Gastrocnemius medialis (tissue), 4 donors: ENCODE measurements around the gene ATP23. TPM values are rescaled to one million over a fixed set of nuclear protein-coding genes. Genes with fewer than 3 reads are reported as not detected.

Experiments
- ATAC-seq, 2 donors: fragments of 150-250 bp; one replicate each; pipeline ENCODE4 v1.9.1; 2016
- DNase-seq, 2 donors: peaks; one replicate each; pipeline ENCODE4 v3.0.0-alpha.2; 2019
- H3K27ac ChIP-seq, 4 donors: fragments of 200-600 bp; sonication (generic); 1 replicate in 1 of 4; 2 replicates in 3 of 4; pipeline ENCODE4 v1.5.1; 2016 to 2018; ENCODE audit warnings: mild to moderate bottlenecking in 2 of 4, moderate library complexity in 1 of 4
- H3K27me3 ChIP-seq, 3 donors: fragments of 200-600 bp; sonication (generic) in 2 of 3; 1 replicate in 1 of 3; 2 replicates in 2 of 3; pipeline versions ENCODE4 v1.5.1 to v1.6.0; 2016 to 2019; ENCODE audit warnings: mild to moderate bottlenecking in 1 of 3, moderate library complexity in 1 of 3
- H3K36me3 ChIP-seq, 2 donors: fragments of 200-600 bp; sonication (generic) in 1 of 2; one replicate each; pipeline ENCODE4 v1.5.1; 2017 to 2018
- H3K4me1 ChIP-seq, 2 donors: fragments of 200-600 bp; sonication (generic) in 1 of 2; one replicate each; pipeline ENCODE4 v1.5.1; 2016 to 2017; ENCODE audit warnings: mild to moderate bottlenecking in 2 of 2
- H3K4me3 ChIP-seq, 4 donors: fragments of 200-600 bp; sonication (generic) in 3 of 4; 1 replicate in 1 of 4; 2 replicates in 3 of 4; pipeline ENCODE4 v1.5.1; 2016 to 2019; ENCODE audit warnings: mild to moderate bottlenecking in 2 of 4
- H3K9me3 ChIP-seq, 3 donors: fragments of 200-600 bp; sonication (generic) in 2 of 3; 1 replicate in 1 of 3; 2 replicates in 2 of 3; pipeline ENCODE4 v1.5.1; 2016 to 2019
- CTCF ChIP-seq, 5 experiments: fragments of 450-650 bp in 3 of 5; fragments of 200-600 bp in 2 of 5; sonication (generic) in 2 of 5; IDR thresholded peaks in 4 of 5; conservative IDR thresholded peaks in 1 of 5; 1 replicate in 4 of 5; 2 replicates in 1 of 5; pipeline ENCODE4 v1.5.1; 2016 to 2019; ENCODE audit warnings: antibody characterized with exemption in 5 of 5, mild to moderate bottlenecking in 3 of 5, moderate library complexity in 3 of 5
- POLR2A ChIP-seq, 2 donors: fragments of 450-650 bp; IDR thresholded peaks; one replicate each; pipeline ENCODE4 v1.6.1; 2017; ENCODE audit warnings: antibody characterized with exemption in 2 of 2, mild to moderate bottlenecking in 2 of 2, moderate library complexity in 2 of 2
- in situ Hi-C, 4 donors: fragments of 200-750 bp; cut with MboI; loops; one replicate each; pipeline versions ENCODE4 v1.15.0 to v1.8.0; 2017; ENCODE audit warnings: low sequenced_read_pairs in 4 of 4
- intact Hi-C: fragments of 100-400 bp; cut with DNase I; formaldehyde crosslinking; loops from one replicate; pipeline ENCODE4 v1.15.1; 2023; ENCODE audit warnings: low total_unique reads
- total RNA-seq, 4 donors: library from RNA; depleted of rRNA; stranded (reverse); fragments of >200 nt; gene quantifications; one replicate each; pipeline versions ENCODE4 v1.1.0 to v1.2.3, GENCODE V29; 2016

The ATP23 gene
- total RNA-seq, 4 donors from 2014 or later, result 7.1 to 26.4 (median 10.7) TPM

GRCh38 chr12:57918147-57918546 lies 23.2 kb upstream of the ATP23 start:
- TF ChIP-seq CTCF (IDR thresholded peaks at IDR 0.05 in 4 of 5, conservative IDR thresholded peaks at IDR 0.05 in 1 of 5) (no peak), POLR2A (IDR thresholded peaks at IDR 0.05) (no peak)
- no peaks in the 10 kb centered on the region for H3K9me3 ChIP-seq
- H3K27ac ChIP-seq, result no peak overlapping the region
- in situ Hi-C loops (loop anchor here in 1 of 4 donors (10.0 kb wide), 1 partner anchor 113 kb away; no protein-coding TSS in a partner anchor), intact Hi-C loops (no loop called here)
- H3K4me1 ChIP-seq, result no peaks in the 10 kb centered on the region
- ATAC-seq (no peak), DNase-seq (no peak)
- peaks cover 0 to 2% (median 0%) of the 10 kb centered on the region in 3 donors for H3K27me3 ChIP-seq
- no peaks in the 10 kb centered on the region for H3K36me3 ChIP-seq
- H3K4me3 ChIP-seq, result no peak overlapping the region

DNA sequence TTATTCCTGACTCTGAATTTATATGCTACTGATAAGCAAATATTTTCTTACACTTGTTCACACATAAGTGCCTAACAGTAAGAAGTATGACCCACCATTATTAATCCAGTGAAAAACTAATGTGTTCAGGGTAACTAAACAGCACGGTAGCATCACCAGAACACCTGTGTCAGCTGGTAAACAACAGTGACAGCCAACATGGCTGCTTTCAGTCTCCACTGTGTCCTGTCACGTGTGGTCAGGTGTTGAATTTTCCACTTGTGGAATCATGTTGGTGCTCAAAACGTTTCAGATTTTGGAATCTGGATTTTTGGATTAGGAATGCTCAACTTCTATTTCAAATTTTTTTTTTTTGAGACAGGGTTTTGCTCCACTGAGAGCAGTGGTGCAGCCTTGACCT lies 14.3 kb upstream of the ATP23 start:
- intact Hi-C loops, result no loop called here
- Histone ChIP-seq H3K27me3 (no peaks in the 10 kb centered on the region), H3K9me3 (no peaks in the 10 kb centered on the region), H3K4me1 (no peaks in the 10 kb centered on the region), H3K36me3 (no peaks in the 10 kb centered on the region), H3K27ac (no peak overlapping the region), H3K4me3 (no peak overlapping the region)
- in situ Hi-C loops, result no loop called here
- DNase-seq (no peak), ATAC-seq (no peak)
- no peak for TF ChIP-seq POLR2A (IDR thresholded peaks at IDR 0.05)
- no peak for TF ChIP-seq CTCF (IDR thresholded peaks at IDR 0.05 in 4 of 5, conservative IDR thresholded peaks at IDR 0.05 in 1 of 5)

DNA sequence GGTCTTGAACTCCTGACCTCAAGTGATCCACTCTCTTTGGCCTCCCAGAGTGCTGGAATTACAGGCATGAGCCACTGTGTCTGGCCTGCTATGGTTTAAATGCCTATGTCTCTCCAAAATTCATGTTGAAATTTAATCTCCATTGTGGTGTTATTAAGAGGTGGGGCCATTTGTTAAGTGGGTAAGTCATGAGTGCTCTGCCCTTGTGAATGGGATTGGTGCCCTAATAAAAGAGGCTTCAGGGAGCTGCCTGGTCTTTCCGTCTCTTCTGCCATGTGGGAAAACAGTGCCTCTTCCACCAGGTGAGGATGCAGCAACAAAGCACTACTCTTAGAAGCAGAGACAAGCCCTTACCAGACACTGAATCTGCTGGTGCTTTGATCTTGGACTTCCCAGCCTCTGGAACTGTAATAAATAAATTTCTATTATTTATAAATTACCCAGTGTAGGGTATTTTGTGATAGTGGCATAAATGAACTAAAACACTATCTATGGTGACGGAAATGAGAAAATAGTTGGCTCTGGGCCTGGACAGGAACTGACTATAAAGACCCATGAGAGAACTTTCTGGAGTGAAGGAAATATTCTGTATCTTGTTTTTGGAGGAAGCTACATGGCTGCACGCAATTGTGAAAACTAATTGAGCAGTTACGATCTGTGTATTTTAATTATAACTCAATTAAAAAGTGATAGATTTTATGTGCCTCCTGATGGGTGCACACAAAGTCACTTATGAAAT lies 12.1 kb upstream of the ATP23 start:
- in situ Hi-C loops, result no loop called here
- Histone ChIP-seq H3K4me1 (peaks cover 0 to 3% of the 10 kb centered on the region in 2 donors), H3K4me3 (no peak overlapping the region), H3K27ac (no peak overlapping the region), H3K36me3 (no peaks in the 10 kb centered on the region), H3K9me3 (no peaks in the 10 kb centered on the region), H3K27me3 (no peaks in the 10 kb centered on the region)
- no peak for TF ChIP-seq POLR2A (IDR thresholded peaks at IDR 0.05)
- no peak for TF ChIP-seq CTCF (IDR thresholded peaks at IDR 0.05 in 4 of 5, conservative IDR thresholded peaks at IDR 0.05 in 1 of 5)
- ATAC-seq (no peak), DNase-seq (no peak)
- intact Hi-C loops, result no loop called here

DNA sequence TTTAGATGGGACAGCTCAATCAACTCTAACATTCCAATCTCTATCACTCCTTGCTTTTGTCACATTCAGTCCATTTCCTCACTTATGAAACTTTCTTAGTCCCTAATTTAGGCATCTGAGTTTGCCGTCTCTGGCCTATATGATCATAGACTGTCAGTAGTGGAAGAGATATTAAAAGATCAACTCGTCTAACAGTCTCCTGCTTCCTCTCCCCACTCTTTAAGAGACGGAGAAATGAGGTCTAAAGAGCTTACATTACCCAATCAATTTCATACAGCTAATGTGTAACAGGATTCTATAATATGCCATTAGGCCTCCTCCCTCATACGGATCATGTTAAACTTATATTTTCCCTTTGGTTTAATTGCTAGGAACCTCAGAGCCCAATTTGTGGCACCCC lies 6.5 kb upstream of the ATP23 start:
- DNase-seq, result no peak
- in situ Hi-C loops, result no loop called here
- Histone ChIP-seq H3K36me3 (no peaks in the 10 kb centered on the region), H3K27me3 (no peaks in the 10 kb centered on the region), H3K4me1 (peaks cover 15 to 24% of the 10 kb centered on the region in 2 donors), H3K4me3 (peak overlapping the region in 1 of 4 donors; percentile 85), H3K9me3 (no peaks in the 10 kb centered on the region), H3K27ac (no peak overlapping the region)
- no peak for TF ChIP-seq POLR2A (IDR thresholded peaks at IDR 0.05)
- intact Hi-C loops, result no loop called here
- ATAC-seq, result no peak

DNA sequence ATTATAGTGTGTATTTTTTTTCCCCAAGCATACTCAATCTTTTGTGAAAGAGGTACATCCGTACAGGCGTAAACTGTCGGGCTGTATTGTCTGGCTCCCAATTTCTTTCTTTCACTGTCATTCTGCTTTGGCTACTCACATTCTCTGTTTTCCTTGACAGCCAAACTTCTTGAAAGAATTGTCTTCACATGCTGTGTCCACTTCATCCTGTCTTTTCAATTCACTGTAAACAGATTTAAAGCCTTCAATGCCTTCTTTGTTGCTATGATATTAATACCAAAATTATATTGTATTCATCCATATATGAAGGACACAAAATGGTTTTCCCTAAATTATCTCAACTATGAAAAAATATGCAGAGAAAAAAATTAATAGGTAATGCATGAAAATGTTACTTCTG lies 6.0 kb upstream of the ATP23 start:
- Histone ChIP-seq H3K9me3 (no peaks in the 10 kb centered on the region), H3K4me3 (peak overlapping the region; percentile 65 to 89 (median 77)), H3K4me1 (peaks cover 16 to 25% of the 10 kb centered on the region in 2 donors), H3K36me3 (no peaks in the 10 kb centered on the region), H3K27ac (peak overlapping the region in 3 of 4 donors; percentile 77 to 85 (median 85)), H3K27me3 (no peaks in the 10 kb centered on the region)
- in situ Hi-C loops (no loop called here), intact Hi-C loops (no loop called here)
- TF ChIP-seq POLR2A (IDR thresholded peaks at IDR 0.05), result no peak
- TF ChIP-seq CTCF (IDR thresholded peaks at IDR 0.05 in 4 of 5, conservative IDR thresholded peaks at IDR 0.05 in 1 of 5), result no peak
- DNase-seq (no peak), ATAC-seq (no peak)
